ENCODE results near the gene TNFSF18.

Gene TNFSF18

GRCh38 chr1:173050865-173051264 lies at the start of gene TNFSF18:
Gene TNFSF18 (minus strand): TSS chr1:173050941. CDS start chr1:173050896, 45 bp downstream.
- peak; percentile 22 for DNase-seq (ENCODE audit: low read depth)
- no peak for TF ChIP-seq CTCF (conservative IDR thresholded peaks at IDR 0.05; ENCODE audit: low read depth, low read length)
- H3K4me3 ChIP-seq (ENCODE audit: low read length), result no peak within 1 kb of the TSS

- H3K4me3 ChIP-seq (ENCODE audit: low read length), result no peak overlapping the region
- no peak for TF ChIP-seq CTCF (conservative IDR thresholded peaks at IDR 0.05; ENCODE audit: low read depth, low read length)
- DNase-seq (ENCODE audit: low read depth), result no peak
Observed at GRCh38 chr1:173099166-173099565, 48.4 kb upstream of the TNFSF18 start.

- TF ChIP-seq CTCF (conservative IDR thresholded peaks at IDR 0.05; ENCODE audit: low read depth, low read length), result no peak
- DNase-seq (ENCODE audit: low read depth), result no peak
- no peak overlapping the region for H3K4me3 ChIP-seq (ENCODE audit: low read length)
Observed at GRCh38 chr1:173098117-173098516, 47.4 kb upstream of the TNFSF18 start.

GRCh38 chr1:173097001-173097400 lies 46.3 kb upstream of the TNFSF18 start:
- DNase-seq (ENCODE audit: low read depth), result no peak
- TF ChIP-seq CTCF (conservative IDR thresholded peaks at IDR 0.05; ENCODE audit: low read depth, low read length), result no peak
- H3K4me3 ChIP-seq (ENCODE audit: low read length), result no peak overlapping the region

GRCh38 chr1:173095632-173096031 lies 44.9 kb upstream of the TNFSF18 start:
- DNase-seq (ENCODE audit: low read depth), result peak; percentile 43
- no peak overlapping the region for H3K4me3 ChIP-seq (ENCODE audit: low read length)
- no peak for TF ChIP-seq CTCF (conservative IDR thresholded peaks at IDR 0.05; ENCODE audit: low read depth, low read length)

- no peak for TF ChIP-seq CTCF (conservative IDR thresholded peaks at IDR 0.05; ENCODE audit: low read depth, low read length)
- DNase-seq (ENCODE audit: low read depth), result no peak
- H3K4me3 ChIP-seq (ENCODE audit: low read length), result no peak overlapping the region
Observed at GRCh38 chr1:173094541-173094940, 43.8 kb upstream of the TNFSF18 start.

- no peak overlapping the region for H3K4me3 ChIP-seq (ENCODE audit: low read length)
- no peak for DNase-seq (ENCODE audit: low read depth)
- no peak for TF ChIP-seq CTCF (conservative IDR thresholded peaks at IDR 0.05; ENCODE audit: low read depth, low read length)
Observed at GRCh38 chr1:173093691-173094445, 43.1 kb upstream of the TNFSF18 start.

Data from retinal pigment epithelial cell (primary cell).